ENCODE data around the gene POLE4.

The POLE4 gene

GRCh38 chr2:75003276-75003675 is 44.8 kb downstream of the POLE4 start:
- no peak for FAIRE-seq

GRCh38 chr2:75003773-75004172 is 45.3 kb downstream of the POLE4 start:
- FAIRE-seq, result no peak

- FAIRE-seq, result no peak
Observed at GRCh38 chr2:75006041-75006440, 47.6 kb downstream of the POLE4 start.

- no peak for FAIRE-seq
Observed at GRCh38 chr2:75007061-75007460, 48.6 kb downstream of the POLE4 start.

GRCh38 chr2:75007819-75008218 is 49.4 kb downstream of the POLE4 start:
- FAIRE-seq, result no peak

GRCh38 chr2:75010571-75010970 is 52.1 kb downstream of the POLE4 start:
- FAIRE-seq, result no peak

- FAIRE-seq, result no peak
Observed at GRCh38 chr2:75012080-75012479, 53.6 kb downstream of the POLE4 start.

GRCh38 chr2:75018162-75018561 is 59.7 kb downstream of the POLE4 start:
- FAIRE-seq, result no peak

Measured in colon (tissue), 2 donors.